Activated T-cell treated with anti-CD3 and anti-CD28 coated beads for 24 hours (primary cell): Measurements from ENCODE around the gene DIMT1.

ENCODE experiments used
- DNase-seq: peaks from one replicate; pipeline ENCODE4 v3.0.0-alpha.2; 2020; ENCODE audit warnings: low read depth

The DIMT1 gene

GRCh38 chr5:62369039-62369438 lies 34.7 kb downstream of the DIMT1 start:
- no peak for DNase-seq

GRCh38 chr5:62362701-62363100 lies 41.0 kb downstream of the DIMT1 start:
- no peak for DNase-seq

- no peak for DNase-seq
Observed at GRCh38 chr5:62354028-62354874, 49.5 kb downstream of the DIMT1 start.

- no peak for DNase-seq
Observed at GRCh38 chr5:62348723-62349481, 54.8 kb downstream of the DIMT1 start.

- DNase-seq, result no peak
Observed at GRCh38 chr5:62347928-62348327, 55.8 kb downstream of the DIMT1 start.

- no peak for DNase-seq
Observed at GRCh38 chr5:62346748-62347147, 57.0 kb downstream of the DIMT1 start.

GRCh38 chr5:62343428-62343827 lies 60.3 kb downstream of the DIMT1 start:
- DNase-seq, result no peak

- no peak for DNase-seq
Observed at GRCh38 chr5:62342476-62342837, 61.2 kb downstream of the DIMT1 start.

GRCh38 chr5:62341783-62342475 lies 61.8 kb downstream of the DIMT1 start:
- DNase-seq, result no peak

GRCh38 chr5:62340979-62341378 lies 62.7 kb downstream of the DIMT1 start:
- DNase-seq, result no peak

- DNase-seq, result no peak
Observed at GRCh38 chr5:62340392-62340791, 63.3 kb downstream of the DIMT1 start.
